Measurements from ENCODE around the gene MSANTD1. TPM values are rescaled to one million over a fixed set of nuclear protein-coding genes. Genes with fewer than 3 reads are reported as not detected.
"Not testable (repeated sequence)": the region's sequence is repeated elsewhere in the genome, so short reads cannot be mapped to it uniquely, and the experiment has no call there.

Gene MSANTD1
- total RNA-seq, 1 experiment from 2014 or later: 0.23 TPM

GRCh38 chr4:3288571-3289094 lies 39.7 kb downstream of the MSANTD1 start:
- DNase-seq (ENCODE audit: low read depth): no peak

- DNase-seq (ENCODE audit: low read depth): no peak
Observed at GRCh38 chr4:3290476-3290875, 41.5 kb downstream of the MSANTD1 start.

DNA sequence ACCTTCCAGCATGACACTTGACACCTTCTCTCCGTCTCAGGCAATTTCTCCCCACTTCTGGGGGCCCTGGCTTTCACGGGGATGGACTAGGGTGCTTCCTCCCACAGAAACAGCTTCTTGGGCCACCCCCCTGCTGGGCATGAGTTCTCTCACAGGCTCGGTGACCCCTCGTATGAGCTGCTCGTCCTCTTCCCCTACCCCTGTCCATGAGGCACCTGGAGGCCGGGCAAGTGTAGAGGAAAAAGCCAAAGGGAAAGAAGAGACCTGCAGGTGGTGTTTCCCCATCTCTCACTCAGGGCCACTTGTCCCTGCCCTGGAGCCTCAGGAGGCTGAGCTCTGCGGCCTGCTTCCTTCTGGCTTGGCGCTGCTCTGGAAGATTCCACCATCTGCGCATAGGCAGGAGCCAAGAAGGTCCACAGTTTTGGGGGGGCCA lies 41.9 kb downstream of the MSANTD1 start:
- no peak for DNase-seq (ENCODE audit: low read depth)

GRCh38 chr4:3291411-3291968 lies 42.5 kb downstream of the MSANTD1 start:
- DNase-seq (ENCODE audit: low read depth): no peak

DNA sequence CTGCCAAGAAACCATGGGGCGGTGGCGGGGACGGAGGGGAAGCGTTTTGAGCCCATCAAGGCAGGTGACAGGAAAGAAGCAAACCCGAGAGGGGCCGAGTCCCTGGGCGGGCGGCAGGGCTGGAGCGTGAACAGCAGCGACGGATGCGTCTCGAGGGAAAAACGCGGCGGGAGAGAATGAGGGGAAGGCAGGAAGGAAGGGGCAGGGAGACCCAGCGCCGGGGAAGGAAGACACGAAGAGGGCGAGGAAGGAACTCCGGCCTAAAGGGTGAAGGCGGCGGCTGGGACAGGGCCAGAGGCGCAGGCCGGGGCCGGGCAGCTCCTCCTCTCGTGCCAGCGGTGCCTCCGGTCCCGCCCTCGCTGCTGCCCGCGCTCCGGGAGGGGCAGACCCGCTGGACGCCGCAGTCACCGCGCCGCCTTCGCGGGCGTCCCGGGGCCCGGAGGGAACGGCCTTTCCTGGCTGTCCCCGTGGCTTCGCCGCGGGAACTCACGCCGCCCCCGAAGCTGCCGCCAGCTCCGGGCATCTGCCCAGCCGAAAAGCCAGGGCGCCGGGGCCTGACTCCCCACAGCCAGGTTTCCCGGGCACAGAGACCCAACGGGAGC lies 43.1 kb downstream of the MSANTD1 start:
- peak; percentile 70 for DNase-seq (ENCODE audit: low read depth)

DNA sequence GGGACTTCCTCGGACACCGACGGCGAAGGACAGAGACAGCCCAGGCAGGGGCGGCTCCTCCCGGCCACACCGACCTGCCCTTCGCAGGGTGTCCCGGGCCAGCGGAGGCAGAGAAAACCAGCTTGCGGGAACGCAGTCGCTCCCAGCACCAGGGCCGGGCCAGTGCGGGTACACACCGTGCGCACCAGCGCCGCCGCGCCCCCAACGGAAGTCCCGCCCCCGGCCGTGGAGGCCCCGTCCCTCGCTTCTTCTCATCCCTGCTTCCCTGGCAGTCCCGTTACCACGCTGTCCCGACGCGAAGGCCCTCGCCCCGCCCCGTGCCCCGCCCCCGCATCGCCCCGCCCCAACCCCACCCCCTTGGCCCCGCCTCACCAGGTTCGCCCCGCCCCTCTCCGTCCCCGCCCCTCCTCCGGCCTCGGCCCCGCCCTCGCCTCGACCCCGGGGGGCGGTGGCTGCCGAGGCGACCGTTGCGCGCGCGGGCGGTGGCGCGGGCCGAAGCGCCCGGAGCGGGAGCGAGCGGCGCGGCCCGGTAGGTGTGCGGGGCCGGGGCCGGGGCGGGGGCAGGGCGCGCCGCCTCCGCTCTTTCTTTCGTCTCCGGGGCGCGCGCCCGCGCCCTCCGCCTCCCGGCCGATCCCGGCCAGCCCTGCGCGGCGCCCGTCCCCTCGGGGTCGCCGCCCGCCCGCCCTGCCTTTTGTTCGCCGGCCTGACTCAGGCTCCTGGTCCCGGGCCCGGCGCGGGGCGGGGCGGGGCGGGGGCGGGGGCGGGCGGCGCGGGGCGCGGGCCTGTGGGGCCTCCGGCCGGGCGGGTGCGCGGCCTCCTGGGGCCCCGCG lies 43.8 kb downstream of the MSANTD1 start, which contains the start of gene RGS12:
Gene RGS12, plus strand, starts transcription at position 451 of the 830 bp plus-strand sequence. CDS start 23,150 bp downstream, outside the sequence.
- peak; percentile 97 for DNase-seq (ENCODE audit: low read depth)

- DNase-seq (ENCODE audit: low read depth): no peak
Observed at GRCh38 chr4:3293401-3294391, 44.7 kb downstream of the MSANTD1 start.

GRCh38 chr4:3294401-3295241 lies 45.7 kb downstream of the MSANTD1 start:
- DNase-seq (ENCODE audit: low read depth): no peak

- no peak for DNase-seq (ENCODE audit: low read depth)
Observed at GRCh38 chr4:3295837-3296624, 47.1 kb downstream of the MSANTD1 start.

GRCh38 chr4:3296651-3297050 lies 47.7 kb downstream of the MSANTD1 start:
- no peak for DNase-seq (ENCODE audit: low read depth)

GRCh38 chr4:3297066-3297859 lies 48.3 kb downstream of the MSANTD1 start:
- DNase-seq (ENCODE audit: low read depth): no peak

- no peak for DNase-seq (ENCODE audit: low read depth)
Observed at GRCh38 chr4:3299122-3299975, 50.4 kb downstream of the MSANTD1 start.

- DNase-seq (ENCODE audit: low read depth): no peak
Observed at GRCh38 chr4:3299976-3300671, 51.2 kb downstream of the MSANTD1 start.

DNA sequence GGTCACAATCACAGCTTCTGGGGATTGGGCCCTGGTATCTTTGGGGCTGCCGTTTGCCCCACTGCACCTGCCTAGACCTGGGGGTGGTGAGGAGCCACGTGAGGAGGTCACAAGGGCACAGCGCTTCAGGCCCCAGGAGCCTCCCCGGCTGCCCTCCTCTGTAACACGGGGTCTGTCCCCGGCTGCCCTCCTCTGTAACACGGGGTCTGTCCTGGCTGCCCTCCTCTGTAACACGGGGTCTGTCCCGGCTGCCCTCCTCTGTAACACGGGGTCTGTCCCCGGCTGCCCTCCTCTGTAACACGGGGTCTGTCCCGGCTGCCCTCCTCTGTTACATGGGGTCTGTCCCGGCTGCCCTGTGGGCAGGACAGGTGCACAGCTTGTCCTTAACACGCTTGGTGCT lies 51.9 kb downstream of the MSANTD1 start:
- not testable (repeated sequence) for DNase-seq (ENCODE audit: low read depth)

DNA sequence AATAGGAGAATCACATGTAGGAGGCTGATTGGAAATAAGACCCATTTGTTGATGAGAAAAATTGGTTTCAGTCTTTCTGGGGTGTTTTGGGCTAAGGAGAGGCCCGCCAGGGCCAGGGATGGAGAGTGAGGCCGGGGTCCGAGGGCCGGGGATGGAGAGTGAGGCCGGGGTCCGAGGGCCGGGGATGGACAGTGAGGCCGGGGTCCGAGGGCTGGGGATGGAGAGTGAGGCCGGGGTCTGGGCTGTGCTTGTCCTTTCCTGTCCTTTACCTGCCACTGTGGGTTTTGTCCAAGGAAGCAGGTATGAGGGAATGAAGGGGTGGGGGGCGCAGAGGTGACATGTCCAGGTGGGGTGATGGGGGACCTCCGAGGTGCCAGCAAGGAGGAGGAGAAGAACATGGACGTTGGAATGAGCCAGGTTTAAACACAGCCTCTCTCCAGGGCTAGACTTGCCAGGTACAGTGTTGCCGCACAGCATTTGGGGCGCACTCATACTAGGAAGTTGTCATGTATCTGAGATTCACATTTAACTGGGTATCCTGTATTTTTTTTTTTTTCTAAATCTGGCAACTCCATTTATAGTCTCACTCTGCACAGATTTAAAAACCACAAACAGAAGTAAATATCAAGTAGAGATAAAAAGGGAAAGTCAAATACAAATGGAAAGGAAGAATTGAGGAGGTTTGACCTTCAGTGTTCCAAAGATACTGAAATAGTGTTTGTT lies 52.7 kb downstream of the MSANTD1 start:
- no peak for DNase-seq (ENCODE audit: low read depth)

DNA sequence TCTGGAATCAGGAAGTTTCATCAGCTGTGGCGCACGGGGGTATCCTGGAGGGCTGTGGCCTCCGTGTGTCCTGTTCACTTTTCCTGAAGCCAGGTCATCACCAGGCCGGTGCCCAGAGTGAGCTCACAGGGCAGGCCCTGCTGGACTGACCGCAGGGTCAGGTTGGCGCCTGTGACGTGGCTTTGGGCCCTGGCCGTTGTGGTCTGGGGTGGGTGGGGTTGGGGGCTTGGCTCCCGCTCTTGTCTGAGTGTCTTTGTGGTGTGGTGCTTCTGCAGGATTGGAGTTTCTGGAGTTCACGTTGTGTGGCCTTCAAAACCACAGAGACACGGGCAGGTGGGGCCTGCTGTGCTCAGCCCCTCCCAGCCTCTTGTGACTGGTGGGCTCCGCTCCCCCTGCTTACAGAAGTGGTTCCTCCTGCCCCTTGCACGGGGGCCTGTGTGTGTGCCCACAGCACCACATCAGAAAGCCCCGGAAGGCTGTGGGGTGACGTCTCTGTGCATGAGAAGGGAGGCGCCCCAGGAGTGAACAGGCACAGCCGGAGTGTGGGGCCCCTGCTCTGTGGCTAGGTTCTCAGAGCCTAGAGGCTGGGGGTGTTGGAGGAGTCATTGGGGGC lies 53.3 kb downstream of the MSANTD1 start:
- no peak for DNase-seq (ENCODE audit: low read depth)

Measured in Daoy (cell line).